Eye (tissue), 1 donor: ENCODE measurements around the gene ARHGEF3.

ENCODE experiments used
- DNase-seq: peaks from one replicate; pipeline ENCODE4 v3.0.0-alpha.2; 2015

The ARHGEF3 gene

GRCh38 chr3:56795097-56795828 is 6.5 kb downstream of the ARHGEF3 start:
- no peak for DNase-seq

DNA sequence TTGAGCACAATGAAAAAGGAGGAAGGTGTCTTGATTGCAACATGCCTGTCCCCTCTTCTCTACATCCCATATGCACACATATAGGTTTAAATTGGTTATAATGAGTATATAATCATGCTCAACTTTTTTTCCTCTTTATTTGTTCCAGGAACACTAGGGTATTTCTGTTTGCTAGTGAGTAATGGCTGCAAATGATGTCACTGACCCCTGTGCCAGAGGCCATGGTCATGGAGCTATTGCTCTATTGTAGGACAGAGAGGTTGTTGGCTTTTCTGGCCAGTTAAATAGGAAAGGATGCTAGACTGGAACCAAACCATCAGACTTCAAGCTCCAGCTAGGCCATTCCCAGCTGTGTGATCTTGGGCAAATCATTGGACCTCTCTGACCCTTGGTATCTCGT is 9.6 kb downstream of the ARHGEF3 start:
- DNase-seq, result no peak

DNA sequence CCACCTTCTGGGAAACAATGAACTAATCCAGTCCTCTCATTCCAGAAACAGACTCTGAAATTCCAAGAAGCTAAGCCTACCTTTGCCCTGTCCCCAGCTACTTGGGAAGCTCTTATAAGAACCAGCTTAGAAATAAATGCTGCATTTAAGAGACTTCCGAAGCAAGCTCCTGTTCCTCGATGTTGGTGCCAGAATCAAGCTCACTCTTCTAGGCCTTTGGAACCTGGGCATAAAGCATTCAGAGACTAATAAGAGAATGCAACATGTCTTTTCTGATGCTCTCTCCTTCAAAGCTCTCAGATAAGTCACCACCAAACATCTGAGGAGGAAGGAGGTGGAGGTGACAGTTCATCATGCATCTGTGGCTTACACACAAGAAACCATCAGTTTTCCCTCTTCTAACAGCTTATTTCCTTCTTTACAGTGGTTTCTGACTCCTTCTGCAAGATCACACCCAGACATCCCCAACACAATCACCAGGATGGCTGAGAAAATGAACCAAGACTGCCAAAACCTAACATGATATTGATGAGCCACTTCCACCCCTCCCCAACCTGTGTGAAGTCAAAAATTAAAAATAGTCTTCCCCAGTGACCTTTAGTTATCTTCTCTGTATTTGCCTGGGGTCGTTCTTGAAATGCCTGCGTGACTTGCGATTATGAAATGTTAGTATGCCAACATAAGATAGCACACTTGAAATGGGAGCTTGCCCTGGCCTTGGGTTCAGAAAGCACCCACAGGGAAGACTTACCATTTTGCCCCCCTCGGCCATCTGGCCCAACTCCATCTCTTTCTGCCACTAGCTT is 11.5 kb downstream of the ARHGEF3 start:
- no peak for DNase-seq

DNA sequence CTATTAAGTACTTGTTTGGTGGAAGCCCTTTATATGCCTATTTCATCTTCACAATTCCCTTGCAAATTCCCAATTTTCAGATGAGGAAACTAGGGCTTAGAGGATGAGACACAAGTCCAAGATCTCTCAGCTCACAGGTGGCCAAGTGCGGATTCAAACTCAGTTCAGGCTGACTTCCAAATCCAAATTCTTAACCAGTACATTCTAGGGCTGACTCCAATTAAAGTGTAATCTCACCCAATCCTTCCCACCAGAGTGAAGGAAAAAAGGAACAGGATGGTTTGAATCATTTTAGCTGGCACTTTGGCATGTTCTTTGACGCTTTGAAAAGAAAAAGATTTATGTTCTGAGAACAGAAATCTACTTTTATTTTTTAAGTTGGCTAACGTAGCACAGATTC is 12.7 kb downstream of the ARHGEF3 start:
- DNase-seq, result no peak

DNA sequence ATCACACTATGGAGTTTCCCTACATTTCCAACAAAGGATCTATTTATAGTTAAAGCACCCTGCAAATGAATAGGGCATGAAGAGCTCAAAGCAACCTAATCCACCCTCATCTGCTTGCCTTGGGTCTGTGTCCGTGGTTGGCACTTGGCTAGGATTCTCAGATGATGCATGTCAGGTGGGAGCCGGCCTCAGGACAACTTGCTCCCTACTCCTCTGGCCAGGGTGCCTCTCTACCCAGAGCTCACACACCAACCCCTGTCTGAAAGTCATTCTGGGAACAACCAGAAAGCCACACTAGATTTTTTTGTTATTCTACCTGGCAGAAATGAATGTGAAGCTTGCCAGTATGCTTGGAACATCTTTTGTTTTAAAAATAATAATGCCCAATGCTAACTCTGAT is 13.2 kb downstream of the ARHGEF3 start:
- DNase-seq, result no peak

DNA sequence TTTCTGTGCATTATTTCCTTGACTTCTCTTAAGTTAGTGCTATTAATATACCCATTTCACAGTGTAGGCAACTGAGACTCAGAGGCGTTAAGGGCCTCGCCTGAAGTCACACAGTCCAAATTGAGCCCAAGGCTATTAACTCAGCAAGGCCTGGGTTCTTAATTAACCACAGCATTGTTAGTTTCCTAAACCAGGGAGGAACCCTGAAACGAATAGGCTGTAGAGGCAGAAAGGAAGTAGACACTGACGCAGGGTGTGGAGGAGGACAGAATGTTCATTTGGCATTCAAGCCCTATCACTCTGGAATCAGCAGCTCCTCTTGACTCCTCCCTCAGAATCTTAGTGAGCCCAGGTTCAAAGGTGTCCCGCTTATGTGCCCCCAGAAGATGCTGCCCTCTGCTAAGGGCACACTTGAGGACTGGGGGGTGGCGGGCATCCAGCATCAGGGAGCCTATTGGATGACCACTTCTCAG is 13.9 kb downstream of the ARHGEF3 start:
- no peak for DNase-seq

DNA sequence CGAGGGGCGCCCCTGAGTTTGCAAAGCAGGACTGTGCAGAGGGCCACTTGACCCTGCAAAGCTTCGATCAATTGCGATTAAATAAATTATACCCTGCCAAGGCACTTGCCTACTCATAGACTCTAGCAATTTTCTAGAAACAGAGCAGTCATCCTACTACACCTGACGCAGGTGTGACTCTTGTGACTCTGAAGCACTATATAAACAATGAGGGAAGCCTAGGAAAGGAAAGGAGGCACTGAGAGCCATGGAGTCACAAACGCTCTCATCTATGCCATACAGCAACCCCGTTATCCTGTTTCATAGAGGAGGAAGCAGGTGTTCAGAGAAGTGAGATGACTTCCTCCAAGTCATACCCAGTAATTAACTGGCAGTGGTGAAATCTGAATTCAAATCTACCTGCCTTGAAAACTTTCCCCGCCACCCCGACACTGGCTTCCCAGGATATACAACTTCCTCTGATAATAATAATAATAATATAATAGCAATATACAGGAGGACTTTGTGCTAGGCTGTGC is 14.4 kb downstream of the ARHGEF3 start:
- no peak for DNase-seq

DNA sequence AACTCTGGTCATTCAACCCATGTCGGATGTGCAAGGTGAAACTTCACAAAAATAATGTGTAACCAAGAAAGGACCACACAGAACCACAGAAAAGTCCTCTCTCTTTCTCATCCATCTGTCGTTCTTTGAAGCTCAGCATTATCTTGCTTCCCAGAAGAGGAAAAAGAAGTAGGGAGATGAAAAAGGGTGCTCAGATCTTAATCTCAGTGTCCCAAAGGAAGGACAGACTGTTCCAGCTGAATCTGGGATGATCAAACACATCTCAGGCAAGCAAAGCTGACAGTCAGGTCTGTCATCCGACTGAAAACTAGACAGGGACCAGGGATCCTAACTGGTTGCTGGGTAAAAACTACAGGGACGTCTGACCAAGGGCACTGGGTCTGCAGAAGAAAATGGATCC is 16.2 kb downstream of the ARHGEF3 start:
- DNase-seq, result no peak

- DNase-seq, result no peak
Observed at GRCh38 chr3:56784448-56785001, 17.2 kb downstream of the ARHGEF3 start.

DNA sequence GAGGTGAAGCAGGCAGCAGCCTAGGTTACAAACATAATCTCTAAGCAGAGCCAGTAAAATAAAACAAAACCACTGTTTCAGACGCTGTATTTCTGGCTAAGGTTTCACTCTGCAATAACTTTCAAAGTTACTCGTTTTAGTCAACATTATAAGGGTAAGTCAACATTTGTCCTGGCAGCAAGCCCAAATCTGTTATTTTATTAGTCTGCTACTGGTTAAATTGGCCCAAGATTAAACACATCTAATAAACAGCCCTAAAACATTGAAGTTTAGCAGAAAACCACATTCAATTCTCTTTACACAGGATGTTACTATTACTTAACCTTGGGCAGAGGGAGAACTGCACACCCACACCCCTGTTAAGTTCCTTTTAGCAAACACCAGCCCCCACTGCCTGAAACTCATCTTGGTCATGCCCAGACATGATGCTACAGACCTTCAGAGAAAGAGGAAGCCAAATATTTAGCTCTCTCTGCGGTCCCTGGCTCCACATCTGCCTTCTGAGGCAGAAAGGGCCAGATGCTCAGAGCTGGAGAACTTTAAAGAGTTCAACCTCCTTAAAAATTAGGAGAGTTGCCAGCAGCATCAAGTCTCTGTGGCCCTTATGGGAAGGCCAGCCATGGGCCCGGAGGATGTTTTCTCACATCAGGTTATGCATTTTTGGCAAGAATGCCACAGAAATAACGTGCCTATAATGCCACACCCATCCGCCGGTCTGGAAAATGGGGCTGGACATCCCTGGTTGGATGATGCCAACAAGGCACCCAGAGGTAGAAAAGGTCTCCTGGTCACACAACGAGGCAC is 17.9 kb downstream of the ARHGEF3 start:
- DNase-seq, result peak; percentile 64

DNA sequence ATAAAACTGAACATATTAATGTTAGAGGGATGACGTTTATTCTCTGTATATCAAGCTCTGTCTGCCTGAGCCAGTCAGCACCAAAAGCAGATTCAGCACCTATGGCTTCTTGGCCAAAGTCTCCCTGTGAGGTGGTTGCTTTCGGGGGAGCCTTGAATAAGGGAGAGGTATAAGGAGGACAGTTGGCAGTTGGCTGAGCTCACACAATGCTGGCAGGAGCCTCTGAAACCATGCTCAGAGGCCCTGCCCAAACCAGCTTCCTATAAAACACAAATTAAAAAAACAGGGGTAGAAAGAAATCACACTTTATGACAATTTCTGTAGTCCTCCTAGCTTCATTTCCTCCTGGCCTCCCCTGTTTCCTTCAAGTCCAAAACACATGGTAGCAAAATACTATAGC is 18.8 kb downstream of the ARHGEF3 start:
- no peak for DNase-seq

DNA sequence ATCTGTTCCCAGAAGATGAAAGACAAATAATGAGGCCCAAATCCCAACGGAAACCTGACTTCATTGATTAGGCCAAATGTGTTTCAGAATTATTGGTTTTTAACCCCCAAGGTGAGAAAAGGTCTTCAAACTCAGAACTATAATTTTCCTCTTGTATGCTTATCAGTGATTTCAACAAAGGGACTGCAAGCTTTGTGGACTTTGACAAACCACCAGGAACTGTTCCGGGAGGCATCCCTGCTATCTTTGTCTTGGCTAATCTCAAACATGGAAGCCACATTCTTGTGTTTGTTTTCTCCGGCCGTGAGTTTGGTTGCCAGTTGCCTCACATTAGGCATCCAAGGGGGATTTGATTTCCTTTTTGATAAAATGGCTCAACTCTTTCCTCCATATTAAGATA is 19.5 kb downstream of the ARHGEF3 start:
- no peak for DNase-seq

- DNase-seq, result no peak
Observed at GRCh38 chr3:56781762-56782161, 20.0 kb downstream of the ARHGEF3 start.

DNA sequence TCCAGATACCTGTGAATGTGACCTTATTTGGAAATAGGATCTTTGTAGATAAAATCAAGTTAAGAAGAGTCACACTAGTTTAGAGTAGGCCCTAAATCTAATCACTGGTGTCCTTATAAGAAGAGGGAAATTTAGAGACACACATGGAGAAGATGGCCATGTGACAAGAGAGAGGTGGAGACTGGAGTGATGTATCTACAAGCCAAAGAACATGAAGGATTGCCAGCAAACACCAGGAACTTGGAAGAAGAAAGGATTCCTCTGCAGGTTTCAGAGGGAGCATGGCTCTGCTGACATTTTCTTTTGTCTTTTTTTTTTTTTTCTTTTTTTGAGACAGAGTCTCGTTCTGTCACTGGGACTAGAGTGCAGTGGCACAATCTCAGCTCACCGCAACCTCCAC is 20.8 kb downstream of the ARHGEF3 start:
- no peak for DNase-seq

DNA sequence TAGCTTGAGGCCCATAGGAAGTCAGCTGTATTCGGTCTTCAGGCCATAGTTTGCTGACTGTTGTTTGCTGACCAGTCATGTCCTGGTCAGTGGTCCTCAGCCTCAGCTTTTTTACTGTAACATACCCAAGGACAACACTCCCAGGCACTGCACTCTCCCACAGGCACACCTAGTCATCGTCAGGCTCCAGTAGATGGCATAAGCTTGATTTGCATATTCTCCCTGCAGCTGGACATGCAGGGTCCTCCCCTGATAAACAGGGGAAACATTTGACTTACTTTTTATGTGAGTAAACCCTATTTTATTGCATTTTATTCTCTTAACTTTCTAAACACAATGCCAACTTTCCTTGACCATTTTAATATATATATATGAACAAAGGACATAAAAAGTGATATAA is 22.9 kb downstream of the ARHGEF3 start:
- DNase-seq, result no peak

DNA sequence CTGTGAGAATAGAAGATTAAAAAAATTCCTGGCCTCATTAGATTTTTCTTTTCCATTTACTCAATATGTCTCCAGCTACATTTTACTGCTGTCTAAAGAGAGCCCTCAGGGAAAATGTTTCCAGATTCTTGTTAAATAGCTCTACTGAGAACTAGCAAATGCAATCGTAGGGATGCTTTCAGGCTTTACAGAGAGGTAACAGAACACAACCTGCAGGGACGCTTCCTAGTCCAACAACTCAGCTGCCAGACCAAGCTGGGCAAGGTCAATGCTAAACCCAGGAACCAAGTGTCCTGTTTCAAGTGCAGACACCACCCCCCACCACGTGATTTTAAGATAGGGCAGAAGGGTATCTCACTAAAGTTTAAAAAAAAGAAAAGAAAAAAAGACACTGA is 25.2 kb downstream of the ARHGEF3 start:
- peak; percentile 43 for DNase-seq

- peak; percentile 63 for DNase-seq
Observed at GRCh38 chr3:56775838-56776555, 25.8 kb downstream of the ARHGEF3 start.

- DNase-seq, result no peak
Observed at GRCh38 chr3:56775445-56775837, 26.3 kb downstream of the ARHGEF3 start.

DNA sequence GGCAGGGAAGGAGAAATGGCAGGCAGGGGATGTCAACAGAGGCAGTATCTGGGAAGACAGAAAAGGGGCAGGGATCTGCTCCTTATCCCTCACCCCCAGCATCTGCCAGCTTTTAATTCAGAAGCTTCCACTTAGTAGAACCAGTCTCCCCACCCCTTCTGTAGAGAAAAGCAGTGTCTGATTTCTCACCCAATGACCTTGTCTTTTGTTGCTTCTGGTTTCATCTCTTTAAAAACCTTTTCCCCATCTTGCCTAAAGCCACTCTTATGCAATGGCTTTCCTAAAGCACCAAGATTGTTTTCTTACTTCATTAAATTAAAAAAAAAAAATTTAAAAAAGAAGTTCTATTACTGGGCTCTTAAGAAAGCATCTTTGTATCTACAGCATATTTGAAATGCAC is 27.8 kb downstream of the ARHGEF3 start:
- DNase-seq, result no peak

DNA sequence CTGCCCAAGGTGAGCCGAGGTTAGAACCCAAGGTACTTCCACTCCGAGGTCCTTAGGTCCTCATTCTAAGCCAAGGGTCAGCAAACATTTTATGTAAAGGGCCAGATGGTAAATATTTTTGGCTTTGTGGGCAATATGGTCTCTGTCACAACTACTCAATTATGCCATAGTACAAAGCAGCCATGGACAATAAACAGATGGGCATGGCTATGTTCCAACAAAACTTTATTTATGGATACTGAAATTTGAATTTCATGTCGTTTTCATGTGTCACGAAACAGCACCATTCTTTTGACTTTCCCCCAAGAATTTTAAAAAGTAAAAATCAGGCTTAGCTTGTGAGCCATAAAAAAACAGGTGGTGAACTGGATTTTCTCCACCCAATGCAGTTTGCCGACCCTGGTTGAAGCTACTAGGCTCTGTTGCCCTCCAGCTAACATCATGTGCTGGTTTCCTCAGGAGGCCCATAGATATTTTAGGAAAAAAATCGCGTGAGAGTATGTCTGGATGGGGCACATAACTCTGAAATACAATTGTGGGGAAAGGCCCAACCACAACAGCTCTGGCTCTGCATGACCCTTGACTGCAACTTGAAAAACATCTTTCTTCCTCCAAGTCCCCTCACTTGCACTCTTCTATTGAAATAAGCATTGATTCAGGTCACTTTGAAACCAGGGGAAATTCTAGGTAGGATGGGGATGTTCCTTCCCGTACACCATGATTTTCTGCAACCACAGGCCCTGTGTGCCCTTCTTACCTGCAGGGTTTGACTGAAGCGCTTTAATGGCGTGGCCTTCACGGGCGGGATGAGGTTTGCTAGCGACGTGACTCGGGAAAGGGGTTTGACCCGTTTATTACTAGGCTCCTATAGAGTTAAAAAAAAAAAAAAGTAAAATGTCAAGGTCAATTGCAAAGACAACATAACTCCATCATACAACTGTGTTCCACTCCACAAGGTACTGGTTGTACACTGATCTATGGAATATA is 28.5 kb downstream of the ARHGEF3 start:
- DNase-seq, result no peak

DNA sequence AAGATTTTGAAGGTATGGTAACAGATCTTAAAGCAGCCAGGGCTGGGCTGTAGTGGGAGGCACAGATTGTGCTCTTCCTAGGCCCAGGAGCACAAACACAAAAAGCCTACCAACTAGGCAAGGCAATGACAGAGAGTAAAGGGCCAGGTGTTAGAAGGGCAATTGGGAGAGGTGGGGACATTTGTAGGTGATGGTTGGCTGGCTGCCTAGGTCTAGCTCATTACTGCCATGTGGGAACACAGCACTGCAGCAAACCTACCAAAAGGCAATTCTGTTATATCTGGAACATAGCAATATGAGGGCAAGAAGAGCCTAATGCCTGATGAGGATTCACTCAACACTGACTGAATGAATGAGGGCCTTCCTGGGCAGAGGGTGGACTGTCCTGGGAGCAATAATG is 30.4 kb downstream of the ARHGEF3 start:
- DNase-seq, result no peak
